Activated effector memory CD4-positive, alpha-beta T cell treated with anti-CD3 and anti-CD28 coated beads, Interleukin-2, amount 50 U/mL, for 16 hours (primary cell): ENCODE data around the gene AMBN.
"Not testable (repeated sequence)": the region's sequence is repeated elsewhere in the genome, so short reads cannot be mapped to it uniquely, and the experiment has no call there.

Experiments used
- DNase-seq: peaks from one replicate; pipeline ENCODE4 v3.0.0-alpha.2; 2020

AMBN gene

DNA sequence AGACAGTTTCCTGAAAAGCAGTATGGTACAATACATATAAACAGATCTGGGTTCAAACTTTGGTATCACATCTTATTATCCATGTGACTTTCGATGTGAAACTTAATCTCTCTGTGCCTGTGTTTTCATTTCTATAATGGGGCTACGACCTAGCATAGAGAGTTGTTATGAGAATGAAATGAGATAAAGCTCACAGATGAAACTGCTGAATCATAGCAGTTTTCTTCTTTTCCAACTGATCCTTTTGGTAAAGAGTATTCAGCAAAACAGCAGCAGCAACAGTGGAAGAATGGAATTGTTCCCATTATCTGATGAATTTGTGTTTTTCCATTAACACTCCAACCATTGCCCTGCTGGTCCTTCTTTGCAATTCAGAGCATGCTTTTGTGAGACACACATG, 16.3 kb downstream of the AMBN start:
- DNase-seq: no peak

- DNase-seq: no peak
Measured at GRCh38 chr4:70613306-70614183, 21.5 kb downstream of the AMBN start.

- DNase-seq: no peak
Measured at GRCh38 chr4:70614184-70614555, 22.1 kb downstream of the AMBN start.

GRCh38 chr4:70619288-70619687, 27.2 kb downstream of the AMBN start:
- no peak for DNase-seq

GRCh38 chr4:70619778-70620177, 27.7 kb downstream of the AMBN start:
- no peak for DNase-seq

DNA sequence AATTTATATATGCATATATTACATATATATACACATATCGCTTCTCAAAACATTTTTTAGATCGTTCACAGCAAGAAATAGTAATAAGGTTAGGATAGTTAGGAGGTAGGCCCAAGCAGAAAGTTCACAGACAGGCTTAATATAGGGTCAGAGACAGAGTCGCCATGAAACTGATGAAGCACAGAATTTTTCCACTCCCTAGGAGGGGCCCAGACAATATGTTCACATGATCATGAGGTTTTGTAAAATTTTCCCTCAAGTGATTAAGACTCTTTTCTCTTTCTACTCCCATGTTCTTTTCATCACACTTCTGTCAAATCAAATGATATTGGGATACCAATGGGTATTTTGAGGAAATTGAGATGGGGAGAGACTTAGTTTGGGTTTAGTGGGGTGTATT, 31.3 kb downstream of the AMBN start:
- no peak for DNase-seq

DNA sequence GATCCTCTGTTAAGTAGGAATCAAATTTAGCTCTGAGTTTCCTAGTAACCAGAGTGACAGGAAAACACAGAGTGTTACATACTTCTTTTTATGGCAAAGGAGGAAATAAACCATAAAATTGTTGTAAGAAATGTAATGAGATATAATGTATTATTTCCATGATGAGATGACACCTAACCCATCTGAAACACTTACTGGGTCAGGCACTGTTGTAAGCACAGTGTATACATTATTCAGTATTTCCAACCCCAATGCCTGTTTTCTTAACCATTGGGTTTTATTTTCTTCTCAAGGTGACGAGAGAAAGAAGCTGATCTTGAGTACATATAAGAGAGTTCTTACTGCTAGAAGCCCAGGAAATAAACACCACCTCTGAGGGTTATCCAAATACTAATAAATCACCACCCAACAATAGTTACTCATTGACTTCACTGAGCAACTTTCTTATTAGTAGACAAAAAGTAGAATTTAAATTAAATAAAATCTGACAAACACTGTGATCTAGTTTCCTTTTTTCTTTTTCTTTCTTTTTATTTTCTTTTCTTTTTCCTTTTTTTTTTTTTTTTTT, 32.3 kb downstream of the AMBN start:
- no peak for DNase-seq

DNA sequence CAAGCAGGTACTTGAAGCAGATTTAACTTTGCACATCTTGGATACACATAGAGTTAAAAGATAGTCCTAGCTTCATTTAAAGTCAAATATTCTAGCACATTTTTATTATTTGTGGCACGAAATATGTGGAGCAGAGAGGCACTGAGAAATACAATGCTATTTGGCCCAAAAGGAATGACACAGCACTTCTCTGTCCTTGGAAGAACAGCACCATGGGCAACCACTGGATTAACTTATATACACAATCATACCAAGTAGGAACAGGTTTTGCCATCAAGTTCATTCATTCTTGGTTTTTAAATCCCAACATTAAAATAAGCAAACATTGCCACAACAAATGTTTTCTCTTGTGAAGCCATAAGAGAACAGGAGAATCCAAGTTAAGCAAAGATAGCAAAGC, 35.6 kb downstream of the AMBN start:
- DNase-seq: no peak

DNA sequence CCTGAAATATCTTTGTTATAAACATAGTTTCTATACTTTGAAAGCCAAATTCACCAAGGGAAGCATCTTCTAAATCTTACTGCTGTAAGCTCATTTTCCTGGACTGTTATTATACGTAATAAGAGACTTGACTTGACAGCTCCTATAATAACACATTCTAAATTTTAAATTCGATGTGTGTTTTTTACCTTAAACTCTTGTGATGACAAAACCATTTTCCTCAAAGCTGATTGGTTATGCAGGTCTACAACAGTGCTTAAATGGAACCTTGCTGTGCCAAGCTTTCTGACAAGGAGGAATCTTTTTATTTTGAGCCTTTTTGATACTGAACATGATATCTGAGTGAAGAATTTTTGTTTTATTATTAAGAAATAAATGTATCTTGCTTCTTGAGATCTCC, 36.4 kb downstream of the AMBN start, which contains the start of gene ENAM:
TSS of gene ENAM (plus strand) at position 301 of the 400 bp plus-strand sequence. CDS start 757 bp downstream, outside the sequence.
- no peak for DNase-seq

DNA sequence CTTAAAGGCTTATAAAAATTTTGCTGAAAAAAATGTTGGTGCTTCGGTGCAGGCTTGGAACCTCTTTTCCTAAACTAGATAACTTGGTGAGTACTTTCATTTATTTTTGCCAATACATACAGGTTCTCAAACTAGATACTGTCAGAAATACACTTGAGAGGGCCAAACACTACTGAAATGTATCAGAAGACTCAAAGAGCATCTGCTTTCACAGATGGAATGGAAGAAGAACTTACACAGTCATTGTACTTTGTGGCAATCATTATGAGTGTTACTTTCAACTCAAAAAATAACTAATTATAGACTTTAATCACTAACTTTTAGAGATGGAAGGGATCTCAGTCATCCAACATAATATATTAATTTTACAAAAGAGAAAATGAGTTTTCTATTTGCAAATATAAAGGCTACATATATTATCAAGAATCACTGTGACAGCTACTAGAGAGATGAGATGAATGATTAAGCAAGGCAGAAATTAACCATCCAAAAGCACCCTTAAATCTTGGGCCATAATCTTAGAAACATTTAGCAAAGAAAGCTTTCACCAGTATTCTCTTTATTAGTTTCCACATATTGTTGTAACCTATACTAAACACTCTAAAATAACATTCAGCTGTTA, 37.5 kb downstream of the AMBN start:
- no peak for DNase-seq

- DNase-seq: no peak
Measured at GRCh38 chr4:70630162-70630561, 38.1 kb downstream of the AMBN start.

DNA sequence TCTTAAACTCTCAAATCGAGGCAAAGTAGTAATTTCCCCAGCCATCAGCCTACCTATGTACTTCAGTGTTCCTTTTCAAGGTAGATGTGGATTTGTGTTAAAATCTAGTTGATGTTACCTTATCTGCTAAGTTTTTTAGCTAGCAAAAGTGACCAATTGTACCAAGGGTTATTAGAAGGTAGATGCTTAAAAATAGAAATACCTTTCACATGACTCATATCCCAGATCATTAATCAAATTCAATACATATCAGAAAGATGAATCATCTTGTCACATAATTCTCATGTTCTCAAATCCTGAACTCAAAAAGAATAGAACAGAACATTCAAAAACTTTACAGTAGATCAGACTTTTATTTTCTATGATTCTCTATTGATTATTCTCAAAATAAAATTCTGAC, 40.0 kb downstream of the AMBN start:
- no peak for DNase-seq

GRCh38 chr4:70634482-70634881, 42.4 kb downstream of the AMBN start:
- DNase-seq: no peak

GRCh38 chr4:70637239-70637913, 45.3 kb downstream of the AMBN start:
- no peak for DNase-seq

- no peak for DNase-seq
Measured at GRCh38 chr4:70640192-70640591, 48.1 kb downstream of the AMBN start.

DNA sequence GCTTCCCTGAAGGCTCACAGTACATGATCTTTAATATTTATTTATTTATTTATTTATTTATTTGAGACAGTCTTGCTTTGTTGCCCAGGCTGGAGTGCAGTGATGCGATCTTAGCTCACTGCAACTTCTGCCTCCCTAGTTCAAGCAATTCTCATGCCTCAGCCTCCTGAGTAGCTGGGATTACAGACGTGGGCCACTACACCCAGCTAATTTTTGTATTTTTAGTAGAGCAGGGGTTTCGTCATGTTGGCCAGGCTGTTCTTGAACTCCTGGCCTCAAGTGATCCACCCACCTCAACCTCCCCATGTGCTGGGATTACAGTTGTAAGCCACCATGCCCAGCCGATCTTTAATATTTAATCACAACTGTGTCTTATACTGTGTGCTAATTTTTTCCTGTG, 58.7 kb downstream of the AMBN start:
- not testable (repeated sequence) for DNase-seq

DNA sequence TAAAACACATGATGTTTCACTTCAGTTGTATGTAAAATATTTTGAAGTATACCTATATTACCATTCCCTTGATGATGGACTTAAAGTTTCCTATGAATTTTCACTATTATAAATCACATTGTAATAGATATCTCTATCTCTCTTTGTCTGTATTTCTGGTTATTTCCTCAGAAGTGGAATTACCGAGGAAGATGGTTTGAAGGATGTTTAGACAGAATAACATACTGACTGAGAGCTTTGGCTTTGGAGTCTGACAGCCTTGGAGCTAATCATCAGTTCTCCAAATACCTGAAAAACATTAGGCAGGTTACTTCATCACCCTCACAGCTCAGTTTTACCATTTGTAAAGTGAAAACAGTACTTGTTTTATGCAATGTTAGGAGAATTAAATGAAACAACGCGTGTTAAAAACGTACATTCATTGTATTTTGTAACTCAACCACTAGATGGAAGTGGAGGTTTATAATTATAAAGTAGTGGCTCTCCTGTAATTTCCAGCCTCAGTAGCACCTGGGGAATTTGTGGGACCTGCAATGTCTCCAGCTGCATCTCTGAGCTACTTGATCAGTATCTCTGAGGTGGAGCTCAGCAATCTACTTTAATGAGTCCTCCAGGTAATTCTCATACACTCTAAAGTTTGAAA, 59.9 kb downstream of the AMBN start:
- no peak for DNase-seq

DNA sequence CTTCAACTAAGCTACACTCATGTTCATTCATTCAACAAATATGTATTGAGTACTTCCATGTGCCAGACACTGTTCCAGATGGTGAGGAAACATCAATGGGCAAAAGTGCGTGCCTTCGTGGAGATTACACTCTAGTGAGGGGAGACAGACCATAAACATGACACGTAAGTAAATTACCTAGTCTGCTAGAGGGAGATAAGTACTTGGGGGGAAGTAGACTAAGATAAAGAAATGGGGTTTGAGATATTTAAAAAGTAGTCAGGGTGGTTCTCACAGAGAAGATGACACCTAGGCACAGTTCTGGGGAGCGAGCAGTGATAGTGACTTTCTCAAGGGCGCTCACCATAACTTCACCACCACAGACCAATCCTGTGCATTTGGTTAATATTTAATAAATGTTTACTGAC, 62.6 kb downstream of the AMBN start:
- DNase-seq: no peak
